IMR-90 (cell line): ENCODE data around the gene ANKRD10. TPM values are rescaled to one million over a fixed set of nuclear protein-coding genes. Genes with fewer than 3 reads are reported as not detected.

Experiments
- ATAC-seq: fragments of 200-7000 bp; cut with Tn5 transposase; 2 replicates; pipeline ENCODE4 v1.9.1; 2020; ENCODE audit warnings: low read depth, mild to moderate bottlenecking, moderate library complexity
- BruUV-seq: library from RNA; stranded (reverse); fragments of 400-500 nt; replicated peaks from 2 replicates; lab custom pipeline; 2021; lab: Mats Ljungman, UMichigan
- CTCF ChIA-PET: fragments of 300-600 bp; formaldehyde crosslinking; extraction: SDS; loops from one replicate; lab custom pipeline; 2021; ENCODE audit warnings: antibody characterized with exemption; lab: Yijun Ruan, JAX
- POLR2A ChIA-PET: fragments of 300-600 bp; sonication (Branson Sonifier 250); formaldehyde crosslinking; loops from one replicate; lab custom pipeline; 2022; ENCODE audit warnings: antibody characterized with exemption; ENCODE audit not compliant: unreplicated experiment; lab: Charles Lee
- DNase-seq: peaks from one replicate; pipeline ENCODE4 v3.0.0; 2013
- H2AFZ ChIP-seq: replicated peaks from 2 replicates; pipeline ENCODE3; 2013; ENCODE audit warnings: low read length, mild to moderate bottlenecking; ENCODE audit not compliant: poor library complexity
- H2AK5ac ChIP-seq: 2 replicates; pipeline ENCODE4 v1.6.1; 2013; ENCODE audit warnings: low read depth, low read length, inconsistent platforms
- H2AK9ac ChIP-seq: replicated peaks from 2 replicates; pipeline ENCODE3; 2013; ENCODE audit warnings: mild to moderate bottlenecking, low read depth, low read length, moderate library complexity; ENCODE audit not compliant: poor library complexity
- H2BK120ac ChIP-seq: 2 replicates; pipeline ENCODE4 v1.6.1; 2013; ENCODE audit warnings: low read depth, low read length, inconsistent platforms
- H2BK15ac ChIP-seq: 3 replicates; pipeline ENCODE4 v1.6.1; 2013; ENCODE audit warnings: low read depth, low read length, inconsistent platforms
- H2BK20ac ChIP-seq: 2 replicates; pipeline ENCODE4 v1.6.1; 2013; ENCODE audit warnings: low read depth, mild to moderate bottlenecking, inconsistent platforms, low read length, moderate library complexity
- H2BK5ac ChIP-seq: 2 replicates; pipeline ENCODE4 v1.6.1; 2013; ENCODE audit warnings: mild to moderate bottlenecking, low read depth, low read length, inconsistent platforms; ENCODE audit not compliant: poor library complexity, severe bottlenecking
- H3K14ac ChIP-seq: replicated peaks from 2 replicates; pipeline ENCODE4 v1.6.1; 2013; ENCODE audit warnings: low read depth, low read length, inconsistent platforms
- H3K18ac ChIP-seq: 2 replicates; pipeline ENCODE4 v1.6.1; 2013; ENCODE audit warnings: low read depth, low read length, control low read depth
- H3K23ac ChIP-seq: 2 replicates; pipeline ENCODE4 v1.6.1; 2013; ENCODE audit warnings: low read depth, low read length, inconsistent platforms
- H3K27ac ChIP-seq: 2 replicates; pipeline ENCODE4 v1.5.1; 2013; ENCODE audit warnings: mild to moderate bottlenecking, control low read depth, low read length; ENCODE audit not compliant: insufficient read depth
- H3K27me3 ChIP-seq: 2 replicates; pipeline ENCODE4 v1.6.1; 2013; ENCODE audit warnings: low read length; ENCODE audit not compliant: control insufficient read depth, insufficient read depth
- H3K36me3 ChIP-seq: 2 replicates; pipeline ENCODE4 v1.6.1; 2013; ENCODE audit warnings: low read length, mixed read lengths; ENCODE audit not compliant: control insufficient read depth, insufficient read depth
- H3K4ac ChIP-seq: 2 replicates; pipeline ENCODE4 v1.6.1; 2013; ENCODE audit warnings: low read depth, low read length, inconsistent platforms
- H3K4me1 ChIP-seq: 2 replicates; pipeline ENCODE4 v1.6.1; 2013; ENCODE audit warnings: low read length, mixed read lengths; ENCODE audit not compliant: control insufficient read depth, insufficient read depth
- H3K4me2 ChIP-seq: 2 replicates; pipeline ENCODE4 v1.6.1; 2013; ENCODE audit warnings: low read depth, mild to moderate bottlenecking, control low read depth, low read length, moderate library complexity
- H3K4me3 ChIP-seq: 2 replicates; pipeline ENCODE4 v1.5.1; 2013; ENCODE audit warnings: low read depth, mild to moderate bottlenecking, control low read depth, low read length, moderate library complexity; ENCODE audit not compliant: insufficient read depth
- H3K56ac ChIP-seq: 2 replicates; pipeline ENCODE4 v1.6.1; 2013; ENCODE audit warnings: low read length, inconsistent platforms; ENCODE audit not compliant: insufficient read depth; ENCODE audit errors: extremely low read depth
- H3K79me1 ChIP-seq, 2 experiments: 2 replicates each; pipeline ENCODE4 v1.6.1; 2013; ENCODE audit warnings: low read length in 2 of 2, inconsistent platforms in 1 of 2, low read depth in 1 of 2
- H3K9ac ChIP-seq: 2 replicates; pipeline ENCODE4 v1.6.1; 2013; ENCODE audit warnings: low read depth, low read length, control low read depth
- H3K9me1 ChIP-seq: 2 replicates; pipeline ENCODE4 v1.6.1; 2013; ENCODE audit warnings: low read length, inconsistent platforms; ENCODE audit not compliant: insufficient read depth
- H3K9me3 ChIP-seq: 2 replicates; pipeline ENCODE4 v1.6.1; 2013; ENCODE audit warnings: low read length; ENCODE audit not compliant: control insufficient read depth, insufficient read depth
- H4K20me1 ChIP-seq: 2 replicates; pipeline ENCODE4 v1.6.1; 2013; ENCODE audit warnings: low read length, inconsistent platforms; ENCODE audit not compliant: insufficient read depth
- H4K5ac ChIP-seq: 2 replicates; pipeline ENCODE4 v1.6.1; 2013; ENCODE audit warnings: mild to moderate bottlenecking, low read depth, low read length, control low read depth
- H4K8ac ChIP-seq, 2 experiments: 2 replicates each; pipeline ENCODE4 v1.6.1; 2013; ENCODE audit warnings: low read depth in 2 of 2, low read length in 2 of 2, control low read depth in 1 of 2, inconsistent platforms in 1 of 2
- H4K91ac ChIP-seq: 2 replicates; pipeline ENCODE4 v1.6.1; 2013; ENCODE audit warnings: low read depth, low read length, inconsistent platforms; ENCODE audit not compliant: insufficient read depth
- MAFK ChIP-seq: IDR thresholded peaks from 2 replicates; pipeline ENCODE4 v1.6.1; 2012; ENCODE audit warnings: low read depth, low read length, improper control_type of control experiment
- POLR2A ChIP-seq: IDR thresholded peaks from 2 replicates; pipeline ENCODE4 v1.6.1; 2012; ENCODE audit warnings: mild to moderate bottlenecking, low read depth, low read length
- WGBS, 2 experiments: methylation state at CpG; one replicate each; pipeline versions ENCODE4 v1.1.5 to v1.1.7; 2013; ENCODE audit warnings: missing lambda C conversion rate in 2 of 2; ENCODE audit not compliant: insufficient read length in 1 of 2; ENCODE audit errors: extremely low coverage in 2 of 2; 5-methylcytosine and 5-hydroxymethylcytosine counted together
- dilution Hi-C: fragments of 300-500 bp; cut with HindIII; formaldehyde crosslinking; loops from one replicate; pipeline ENCODE4 v1.14.3; 2018; ENCODE audit warnings: low sequenced_read_pairs; ENCODE audit not compliant: unreplicated experiment
- in situ Hi-C: fragments of 300-500 bp; cut with MboI; formaldehyde crosslinking; loops from 3 replicates; pipeline ENCODE4 v1.14.3; 2019; ENCODE audit warnings: low sequenced_read_pairs, inconsistent platforms, mixed read lengths
- intact Hi-C: fragments of 100-400 bp; cut with micrococcal nuclease; formaldehyde crosslinking; loops from 2 replicates; pipeline ENCODE4 v1.10.0; 2022
- polyA plus RNA-seq, 3 experiments: library from polyadenylated mRNA; depleted of rRNA; stranded (reverse); fragments of >200 nt; gene quantifications; 2 replicates each; pipeline ENCODE4 v1.2.3, GENCODE V29; 2012; ENCODE audit warnings: low replicate concordance in 1 of 3
- total RNA-seq: library from RNA; depleted of rRNA; stranded (reverse); fragments of >200 nt; gene quantifications from 2 replicates; pipeline ENCODE4 v1.2.3, GENCODE V29; 2012
- TF ChIP-seq, protein P1 (sequence below): conservative IDR thresholded peaks from 2 replicates; pipeline ENCODE4 v1.5.1; 2012; ENCODE audit warnings: mild to moderate bottlenecking, low read depth, low read length, improper control_type of control experiment

Gene ANKRD10
- total and polyA plus RNA-seq, 2 of the 4 experiments (the other 2 are of a cell fraction), result 18.3 to 31.1 TPM

DNA sequence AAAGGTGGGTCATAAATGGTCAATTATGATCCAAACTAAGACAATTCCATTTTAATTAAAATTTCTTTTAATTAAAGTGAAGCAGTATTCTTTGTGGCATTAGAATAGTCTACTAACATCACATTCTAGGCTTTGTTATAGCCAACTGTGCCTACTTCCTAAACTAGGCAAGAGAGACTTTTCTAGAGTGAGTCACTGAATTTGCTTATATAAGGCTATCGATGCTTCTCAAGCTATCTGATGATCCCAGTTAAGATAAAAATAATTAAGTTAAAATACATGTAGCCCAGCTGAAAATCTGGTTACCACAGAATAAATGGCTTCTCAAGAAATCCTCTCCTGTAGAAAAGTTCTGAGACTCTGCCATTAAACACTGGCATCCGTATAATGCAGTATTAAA, 12.5 kb downstream of the ANKRD10 start:
- ATAC-seq (peak; percentile 91), DNase-seq (peak; percentile 61)
- H3K9me1 ChIP-seq, result peaks cover 11% of the 10 kb centered on the region
- H2AK5ac ChIP-seq, result no peak overlapping the region
- H2BK20ac ChIP-seq, result no peak overlapping the region
- no peak overlapping the region for H4K91ac ChIP-seq
- intact Hi-C loops, result no loop called here
- in situ Hi-C loops, result no loop called here
- no peak overlapping the region for H4K5ac ChIP-seq
- H2AFZ ChIP-seq, result no peak overlapping the region
- H3K9ac ChIP-seq, result no peak overlapping the region
- no peak overlapping the region for H3K23ac ChIP-seq
- H2BK15ac ChIP-seq, result no peak overlapping the region
- peaks cover 18 to 50% of the 10 kb centered on the region in 2 experiments for H3K79me1 ChIP-seq
- H3K27ac ChIP-seq, result no peak overlapping the region
- no peak overlapping the region for H3K56ac ChIP-seq
- no peak overlapping the region for H3K4me2 ChIP-seq
- H2BK5ac ChIP-seq, result no peak overlapping the region
- H3K14ac ChIP-seq, result no peak overlapping the region
- CTCF ChIA-PET, result interaction anchor here (0.5 to 0.6 kb wide), 2 partner anchors 8 to 376 kb away, joined by 4 to 9 read pairs; no protein-coding TSS in a partner anchor
- no peak for TF ChIP-seq MAFK
- TF ChIP-seq POLR2A, result no peak
- TF ChIP-seq, protein P1, sequence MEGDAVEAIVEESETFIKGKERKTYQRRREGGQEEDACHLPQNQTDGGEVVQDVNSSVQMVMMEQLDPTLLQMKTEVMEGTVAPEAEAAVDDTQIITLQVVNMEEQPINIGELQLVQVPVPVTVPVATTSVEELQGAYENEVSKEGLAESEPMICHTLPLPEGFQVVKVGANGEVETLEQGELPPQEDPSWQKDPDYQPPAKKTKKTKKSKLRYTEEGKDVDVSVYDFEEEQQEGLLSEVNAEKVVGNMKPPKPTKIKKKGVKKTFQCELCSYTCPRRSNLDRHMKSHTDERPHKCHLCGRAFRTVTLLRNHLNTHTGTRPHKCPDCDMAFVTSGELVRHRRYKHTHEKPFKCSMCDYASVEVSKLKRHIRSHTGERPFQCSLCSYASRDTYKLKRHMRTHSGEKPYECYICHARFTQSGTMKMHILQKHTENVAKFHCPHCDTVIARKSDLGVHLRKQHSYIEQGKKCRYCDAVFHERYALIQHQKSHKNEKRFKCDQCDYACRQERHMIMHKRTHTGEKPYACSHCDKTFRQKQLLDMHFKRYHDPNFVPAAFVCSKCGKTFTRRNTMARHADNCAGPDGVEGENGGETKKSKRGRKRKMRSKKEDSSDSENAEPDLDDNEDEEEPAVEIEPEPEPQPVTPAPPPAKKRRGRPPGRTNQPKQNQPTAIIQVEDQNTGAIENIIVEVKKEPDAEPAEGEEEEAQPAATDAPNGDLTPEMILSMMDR, result no peak
- H3K18ac ChIP-seq, result no peak overlapping the region
- no TSS peak for BruUV-seq
- no CpG with 5 or more reads among the region's 2 CpGs for WGBS, 2 experiments
- no peak overlapping the region for H3K4me3 ChIP-seq
- H3K9me3 ChIP-seq, result no peaks in the 10 kb centered on the region
- peaks cover 32% of the 10 kb centered on the region for H4K20me1 ChIP-seq
- H2AK9ac ChIP-seq, result no peak overlapping the region
- dilution Hi-C loops, result no loop called here
- POLR2A ChIA-PET, result no interaction called here
- H3K4ac ChIP-seq, result no peak overlapping the region
- H3K4me1 ChIP-seq, result peaks cover 6% of the 10 kb centered on the region
- H3K36me3 ChIP-seq, result peaks cover 29% of the 10 kb centered on the region
- no peak overlapping the region for H2BK120ac ChIP-seq
- H3K27me3 ChIP-seq, result no peaks in the 10 kb centered on the region
- no peak overlapping the region for H4K8ac ChIP-seq
